Pancreas (tissue), 10 donors: ENCODE measurements around the gene LRRN2. TPM values are rescaled to one million over a fixed set of nuclear protein-coding genes. Genes with fewer than 3 reads are reported as not detected.

Experiments used
- ATAC-seq, 4 donors: fragments of 200-7000 bp; cut with Tn5 transposase; one replicate each; pipeline versions ENCODE4 v1.8.0 to v1.9.1; 2020; ENCODE audit warnings: mild to moderate bottlenecking in 4 of 4, moderate library complexity in 4 of 4
- DNase-seq, 6 donors: peaks; one replicate each; pipeline ENCODE4 v3.0.0-alpha.2; 2020
- FAIRE-seq: peaks from 2 replicates; lab custom pipeline; 2012; peaks lifted over from hg19 to GRCh38; lab: Jason Lieb, UNC
- H3K27ac ChIP-seq, 4 donors: fragments of 200-600 bp; sonication (generic); 1 replicate in 3 of 4; 2 replicates in 1 of 4; pipeline versions ENCODE4 v1.5.0 to v1.8.0; 2020
- H3K27me3 ChIP-seq, 4 donors: fragments of 200-600 bp; one replicate each; pipeline ENCODE4 v1.8.0; 2021
- H3K36me3 ChIP-seq, 3 donors: fragments of 200-600 bp; sonication (generic) in 1 of 3; one replicate each; pipeline versions ENCODE4 v1.5.0 to v1.8.0; 2020 to 2021
- H3K4me1 ChIP-seq, 3 donors: fragments of 200-600 bp; one replicate each; pipeline ENCODE4 v1.8.0; 2021
- H3K4me3 ChIP-seq, 4 donors: fragments of 200-600 bp; sonication (generic) in 2 of 4; one replicate each; pipeline versions ENCODE4 v1.5.0 to v1.8.0; 2020 to 2021
- H3K9me3 ChIP-seq, 4 donors: fragments of 200-600 bp; one replicate each; pipeline ENCODE4 v1.8.0; 2021
- CTCF ChIP-seq, 4 donors: fragments of 200-600 bp; sonication (generic) in 3 of 4; IDR thresholded peaks; one replicate each; pipeline versions ENCODE4 v1.5.0 to v1.8.0; 2021; ENCODE audit warnings: antibody characterized with exemption in 4 of 4
- WGBS, 2 donors: extraction: QIAGEN DNeasy Blood & Tissue Kit; methylation state at CpG; one replicate each; pipeline ENCODE4 v1.1.7; 2013; 5-methylcytosine and 5-hydroxymethylcytosine counted together
- intact Hi-C, 3 donors: fragments of 100-400 bp; cut with DNase I; formaldehyde crosslinking; loops; one replicate each; pipeline versions ENCODE4 v1.11.1 to v1.14.2; 2022
- polyA plus RNA-seq, 2 donors: library from polyadenylated mRNA; stranded (reverse); fragments of 200-250 nt; gene quantifications; one replicate each; pipeline ENCODE4 v1.2.3, GENCODE V29; 2013
- total RNA-seq, 6 donors: library from RNA; stranded (reverse); fragmentation: NEBNext Ultra II Directional in 4 of 6; extraction: Animal tissue kit (Norgen Biotek cat#: 25700) in 4 of 6; gene quantifications; one replicate each; pipeline versions ENCODE4 v1.2.1 to v1.2.4, GENCODE V29; 2021 to 2023
- donor health status: healthy with polysubstance abuse.
- donor health status: DM: no; HTN: no; CAD: no; lungs with moderate emphysema.
- donor health status: DM: no; HTN: no; CAD: no.
- donor health status: control.
- donor health status: control.
- donor health status: Bipolar disorder and iron deficiency.
- donor health status: DM: yes; HTN: yes; CAD: no.
- donor health status: DM: no; HTN: no; CAD: no.
- donor health status: DM: no; HTN: no; CAD: no.
- donor health status: DM: yes; HTN: yes; CAD: no.

The LRRN2 gene
- total and polyA plus RNA-seq, 8 donors = 0.24 to 3.7 (median 0.58) TPM

- FAIRE-seq = no peak
- Histone ChIP-seq H3K36me3 (no peaks in the 10 kb centered on the region), H3K4me3 (no peak overlapping the region), H3K27me3 (no peaks in the 10 kb centered on the region), H3K4me1 (no peaks in the 10 kb centered on the region), H3K9me3 (no peaks in the 10 kb centered on the region), H3K27ac (no peak overlapping the region)
- intact Hi-C loops = no loop called here
- WGBS, 2 donors = 86 to 92% methylated on average over 4 of the region's 4 CpGs
- DNase-seq = no peak
- no peak for TF ChIP-seq CTCF (IDR thresholded peaks at IDR 0.05)
- ATAC-seq = no peak
Measured at GRCh38 chr1:204613636-204614035, 71.9 kb downstream of the LRRN2 start.

DNA sequence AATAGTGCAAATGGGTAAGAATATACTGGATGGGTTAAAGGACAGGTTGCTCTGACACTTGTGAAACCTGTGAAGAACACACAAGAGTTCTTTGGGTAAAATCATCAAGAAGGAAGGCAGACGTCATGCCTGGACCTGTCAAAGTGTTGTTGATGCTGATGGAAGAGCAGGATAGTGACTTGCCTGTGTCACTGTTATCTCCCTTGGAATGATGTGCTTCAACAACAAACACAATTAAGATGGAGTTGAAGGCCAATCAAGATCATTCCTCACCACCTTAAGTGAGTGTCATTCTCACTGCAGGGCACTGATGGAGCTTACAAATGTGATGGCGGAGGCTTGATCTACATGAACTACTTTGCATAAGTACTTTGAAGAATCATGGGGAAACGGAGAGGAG is 73.2 kb downstream of the LRRN2 start:
- no peaks in the 10 kb centered on the region for H3K4me1 ChIP-seq
- no peaks in the 10 kb centered on the region for H3K27me3 ChIP-seq
- ATAC-seq (no peak), DNase-seq (no peak), FAIRE-seq (no peak)
- WGBS, 2 donors = 88 to 91% methylated on average over 3 of the region's 3 CpGs
- H3K9me3 ChIP-seq = no peaks in the 10 kb centered on the region
- H3K36me3 ChIP-seq = no peaks in the 10 kb centered on the region
- H3K4me3 ChIP-seq = no peak overlapping the region
- H3K27ac ChIP-seq = no peak overlapping the region
- no peak for TF ChIP-seq CTCF (IDR thresholded peaks at IDR 0.05)
- intact Hi-C loops = no loop called here

DNA sequence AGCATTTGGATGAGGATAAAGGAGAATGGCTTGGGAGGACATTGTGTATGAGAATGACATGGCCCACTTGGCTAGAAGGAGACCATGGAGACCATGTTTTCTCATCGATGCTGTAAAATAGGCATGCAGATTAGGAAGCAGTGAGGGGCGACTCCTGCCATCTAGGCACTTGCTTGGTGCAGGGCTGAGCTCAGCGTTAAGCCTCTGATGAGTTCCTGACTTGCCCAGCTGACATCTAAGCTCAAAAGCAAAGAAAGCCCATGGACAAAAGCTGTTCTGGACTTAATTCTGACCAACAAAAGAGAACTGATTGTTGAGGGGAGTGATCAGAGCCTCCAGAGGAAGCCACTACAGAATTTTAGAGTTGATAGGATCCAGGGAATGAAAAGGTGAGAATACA is 74.5 kb downstream of the LRRN2 start:
- ATAC-seq = no peak
- no peak for TF ChIP-seq CTCF (IDR thresholded peaks at IDR 0.05)
- H3K27ac ChIP-seq = no peak overlapping the region

GRCh38 chr1:204607910-204608309 is 77.6 kb downstream of the LRRN2 start:
- H3K27me3 ChIP-seq = no peaks in the 10 kb centered on the region
- intact Hi-C loops = no loop called here
- DNase-seq (no peak), FAIRE-seq (no peak), ATAC-seq (no peak)
- 71 to 81% methylated on average over 6 of the region's 6 CpGs for WGBS, 2 donors
- H3K36me3 ChIP-seq = no peaks in the 10 kb centered on the region
- H3K9me3 ChIP-seq = no peaks in the 10 kb centered on the region
- no peak for TF ChIP-seq CTCF (IDR thresholded peaks at IDR 0.05)
- H3K4me3 ChIP-seq = no peak overlapping the region
- no peaks in the 10 kb centered on the region for H3K4me1 ChIP-seq
- H3K27ac ChIP-seq = no peak overlapping the region

More for the DNA sequence above, 74.5 kb downstream of the LRRN2 start:
- no peaks in the 10 kb centered on the region for H3K4me1 ChIP-seq
- no peaks in the 10 kb centered on the region for H3K36me3 ChIP-seq
- FAIRE-seq = no peak
- WGBS, 2 donors = 71 to 81% methylated on average over 3 of the region's 3 CpGs
- intact Hi-C loops = no loop called here
- DNase-seq = no peak
- H3K27me3 ChIP-seq = no peaks in the 10 kb centered on the region
- H3K9me3 ChIP-seq = no peaks in the 10 kb centered on the region
- H3K4me3 ChIP-seq = no peak overlapping the region

- WGBS, 2 donors = 65 to 67% methylated on average over 7 of the region's 7 CpGs
- no peaks in the 10 kb centered on the region for H3K36me3 ChIP-seq
- ATAC-seq = no peak
Measured at GRCh38 chr1:204605791-204606190, 79.7 kb downstream of the LRRN2 start.

More at GRCh38 chr1:204605791-204606190, 79.7 kb downstream of the LRRN2 start:
- TF ChIP-seq CTCF (IDR thresholded peaks at IDR 0.05) = no peak
- Histone ChIP-seq H3K4me1 (no peaks in the 10 kb centered on the region), H3K27ac (no peak overlapping the region), H3K4me3 (no peak overlapping the region), H3K9me3 (no peaks in the 10 kb centered on the region), H3K27me3 (no peaks in the 10 kb centered on the region)
- DNase-seq (no peak), FAIRE-seq (no peak)
- intact Hi-C loops = no loop called here
